HG02678 (cell line): Measurements from ENCODE around the gene MAP3K5.

Experiments used
- ATAC-seq: cut with Tn5 transposase; IDR thresholded peaks from one replicate; pipeline ENCODE4 v1.9.1; 2021; ENCODE audit warnings: mild to moderate bottlenecking, moderate library complexity; ENCODE audit not compliant: unreplicated experiment

Gene MAP3K5

GRCh38 chr6:136548582-136549299 is 243.5 kb downstream of the MAP3K5 start:
- no peak for ATAC-seq

- no peak for ATAC-seq
Observed at GRCh38 chr6:136547871-136548270, 244.4 kb downstream of the MAP3K5 start.

GRCh38 chr6:136547336-136547735 is 244.9 kb downstream of the MAP3K5 start:
- ATAC-seq: no peak

- ATAC-seq: no peak
Observed at GRCh38 chr6:136546331-136546730, 245.9 kb downstream of the MAP3K5 start.

GRCh38 chr6:136544326-136544725 is 248.0 kb downstream of the MAP3K5 start:
- no peak for ATAC-seq

GRCh38 chr6:136541395-136541794 is 250.9 kb downstream of the MAP3K5 start:
- no peak for ATAC-seq

GRCh38 chr6:136539967-136540652 is 252.2 kb downstream of the MAP3K5 start:
- no peak for ATAC-seq

- ATAC-seq: no peak
Observed at GRCh38 chr6:136538836-136539235, 253.4 kb downstream of the MAP3K5 start.

- no peak for ATAC-seq
Observed at GRCh38 chr6:136535880-136536650, 256.2 kb downstream of the MAP3K5 start.

GRCh38 chr6:136535017-136535765 is 257.1 kb downstream of the MAP3K5 start:
- ATAC-seq: no peak

- no peak for ATAC-seq
Observed at GRCh38 chr6:136534268-136534667, 258.0 kb downstream of the MAP3K5 start.

- no peak for ATAC-seq
Observed at GRCh38 chr6:136533487-136533886, 258.8 kb downstream of the MAP3K5 start.

GRCh38 chr6:136532030-136532429 is 260.2 kb downstream of the MAP3K5 start:
- no peak for ATAC-seq

GRCh38 chr6:136529710-136530109 is 262.6 kb downstream of the MAP3K5 start:
- no peak for ATAC-seq

- ATAC-seq: no peak
Observed at GRCh38 chr6:136528477-136528876, 263.8 kb downstream of the MAP3K5 start.

- ATAC-seq: no peak
Observed at GRCh38 chr6:136527831-136528230, 264.4 kb downstream of the MAP3K5 start.

GRCh38 chr6:136526937-136527336 is 265.3 kb downstream of the MAP3K5 start:
- no peak for ATAC-seq

GRCh38 chr6:136526196-136526930 is 265.9 kb downstream of the MAP3K5 start:
- ATAC-seq: no peak

GRCh38 chr6:136525586-136526195 is 266.6 kb downstream of the MAP3K5 start:
- ATAC-seq: no peak

GRCh38 chr6:136524936-136525413 is 267.3 kb downstream of the MAP3K5 start:
- no peak for ATAC-seq
